ENCODE measurements around the gene PEX11A. TPM values are rescaled to one million over a fixed set of nuclear protein-coding genes. Genes with fewer than 3 reads are reported as not detected.

Gene PEX11A
- total RNA-seq (2021) (2.9 to 3.5 TPM (median 3.0 TPM) in 3 replicates), Bru-seq, nascent RNA (percentile 60 among the genes with signal in this experiment)
- long read RNA-seq, experiment 1, transcript PEX11A-201 (3 exons, 2,740 nt) = major isoform, 5 of 5 reads
- long read RNA-seq, experiment 1, partial matches to known transcripts = 0 of 5 reads
- long read RNA-seq, experiment 1, other reads (novel, unspliced or antisense) = 0 of 5 reads
- long read RNA-seq, experiment 2, partial matches to known transcripts = 1 of 5 reads
- long read RNA-seq, experiment 2, other reads (novel, unspliced or antisense) = 2 of 5 reads
- long read RNA-seq, experiment 3, transcript PEX11A-201 (3 exons, 2,740 nt) = major isoform, 6 of 10 reads
- long read RNA-seq, experiment 3, partial matches to known transcripts = 0 of 10 reads
- long read RNA-seq, experiment 3, other reads (novel, unspliced or antisense) = 0 of 10 reads

- peak; percentile 91 for DNase-seq (ENCODE audit: low spot score)
- no peak for TF ChIP-seq ZNF416 (CRISPR knock-in tag; IDR thresholded peaks at IDR 0.05)
- no peak for TF ChIP-seq NFATC4 (CRISPR knock-in tag; IDR thresholded peaks at IDR 0.05)
- peak; percentile 31; the same call in 1 of the 2 replicates for TF ChIP-seq USF2 (CRISPR knock-in tag; IDR thresholded peaks at IDR 0.05)
- no peak for TF ChIP-seq NR3C1 (CRISPR knock-in tag; conservative IDR thresholded peaks at IDR 0.05; ENCODE audit: low read depth)
- no peak for TF ChIP-seq ZBTB43 (CRISPR knock-in tag; IDR thresholded peaks at IDR 0.05)
- TF ChIP-seq TEAD4 (CRISPR knock-in tag; IDR thresholded peaks at IDR 0.05) = no peak
- TF ChIP-seq, protein P1, sequence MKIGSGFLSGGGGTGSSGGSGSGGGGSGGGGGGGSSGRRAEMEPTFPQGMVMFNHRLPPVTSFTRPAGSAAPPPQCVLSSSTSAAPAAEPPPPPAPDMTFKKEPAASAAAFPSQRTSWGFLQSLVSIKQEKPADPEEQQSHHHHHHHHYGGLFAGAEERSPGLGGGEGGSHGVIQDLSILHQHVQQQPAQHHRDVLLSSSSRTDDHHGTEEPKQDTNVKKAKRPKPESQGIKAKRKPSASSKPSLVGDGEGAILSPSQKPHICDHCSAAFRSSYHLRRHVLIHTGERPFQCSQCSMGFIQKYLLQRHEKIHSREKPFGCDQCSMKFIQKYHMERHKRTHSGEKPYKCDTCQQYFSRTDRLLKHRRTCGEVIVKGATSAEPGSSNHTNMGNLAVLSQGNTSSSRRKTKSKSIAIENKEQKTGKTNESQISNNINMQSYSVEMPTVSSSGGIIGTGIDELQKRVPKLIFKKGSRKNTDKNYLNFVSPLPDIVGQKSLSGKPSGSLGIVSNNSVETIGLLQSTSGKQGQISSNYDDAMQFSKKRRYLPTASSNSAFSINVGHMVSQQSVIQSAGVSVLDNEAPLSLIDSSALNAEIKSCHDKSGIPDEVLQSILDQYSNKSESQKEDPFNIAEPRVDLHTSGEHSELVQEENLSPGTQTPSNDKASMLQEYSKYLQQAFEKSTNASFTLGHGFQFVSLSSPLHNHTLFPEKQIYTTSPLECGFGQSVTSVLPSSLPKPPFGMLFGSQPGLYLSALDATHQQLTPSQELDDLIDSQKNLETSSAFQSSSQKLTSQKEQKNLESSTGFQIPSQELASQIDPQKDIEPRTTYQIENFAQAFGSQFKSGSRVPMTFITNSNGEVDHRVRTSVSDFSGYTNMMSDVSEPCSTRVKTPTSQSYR (CRISPR knock-in tag; IDR thresholded peaks at IDR 0.05) = no peak
- no peak for TF ChIP-seq SMAD4 (CRISPR knock-in tag; IDR thresholded peaks at IDR 0.05)
- no peak for TF ChIP-seq ZNF219 (CRISPR knock-in tag; IDR thresholded peaks at IDR 0.05; ENCODE audit: borderline replicate concordance)
- TF ChIP-seq FOXJ3 (CRISPR knock-in tag; IDR thresholded peaks at IDR 0.05; ENCODE audit: borderline replicate concordance) = no peak
- TF ChIP-seq MAX (CRISPR knock-in tag; IDR thresholded peaks at IDR 0.05) = peak; percentile 22; the same call in 1 of the 2 replicates
- peak; percentile 36; the same call in 1 of the 2 replicates for TF ChIP-seq FOXP4 (CRISPR knock-in tag; IDR thresholded peaks at IDR 0.05)
- peak; percentile 36; the same call in 1 of the 2 replicates for TF ChIP-seq SP1 (CRISPR knock-in tag; conservative IDR thresholded peaks at IDR 0.05)
- TF ChIP-seq, protein P2, sequence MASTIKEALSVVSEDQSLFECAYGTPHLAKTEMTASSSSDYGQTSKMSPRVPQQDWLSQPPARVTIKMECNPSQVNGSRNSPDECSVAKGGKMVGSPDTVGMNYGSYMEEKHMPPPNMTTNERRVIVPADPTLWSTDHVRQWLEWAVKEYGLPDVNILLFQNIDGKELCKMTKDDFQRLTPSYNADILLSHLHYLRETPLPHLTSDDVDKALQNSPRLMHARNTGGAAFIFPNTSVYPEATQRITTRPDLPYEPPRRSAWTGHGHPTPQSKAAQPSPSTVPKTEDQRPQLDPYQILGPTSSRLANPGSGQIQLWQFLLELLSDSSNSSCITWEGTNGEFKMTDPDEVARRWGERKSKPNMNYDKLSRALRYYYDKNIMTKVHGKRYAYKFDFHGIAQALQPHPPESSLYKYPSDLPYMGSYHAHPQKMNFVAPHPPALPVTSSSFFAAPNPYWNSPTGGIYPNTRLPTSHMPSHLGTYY (CRISPR knock-in tag; IDR thresholded peaks at IDR 0.05) = no peak
- no peak for TF ChIP-seq ATF2 (CRISPR knock-in tag; IDR thresholded peaks at IDR 0.05; ENCODE audit: borderline replicate concordance, low read depth)
- TF ChIP-seq E2F4 (CRISPR knock-in tag; IDR thresholded peaks at IDR 0.05; ENCODE audit: borderline replicate concordance, low read depth) = no peak
- TF ChIP-seq HMGA2 (CRISPR knock-in tag; IDR thresholded peaks at IDR 0.05) = no peak
- no peak for TF ChIP-seq ZMAT4 (CRISPR knock-in tag; IDR thresholded peaks at IDR 0.05)
- H3K4me1 Mint-ChIP-seq = peaks cover 4% of the 10 kb centered on the region; the same call in 1 of the 2 replicates
- peak; percentile 98 for ATAC-seq
- CTCF ChIA-PET = interaction anchor here (1.0 to 2.1 kb wide), 4 partner anchors 17 to 70 kb away, joined by 3 to 8 read pairs (median 4); no protein-coding TSS in a partner anchor
- no peaks in the 10 kb centered on the region for H3K9me3 Mint-ChIP-seq
- POLR2A ChIA-PET = interaction anchor here (0.6 to 1.0 kb wide), 2 partner anchors 12 to 981 kb away, joined by 3 read pairs; no protein-coding TSS in a partner anchor
- H3K27me3 Mint-ChIP-seq (ENCODE audit: low read depth) = peaks cover 33% of the 10 kb centered on the region
- H3K27ac Mint-ChIP-seq = no peak within 1 kb of the TSS
- peak within 1 kb of the TSS; percentile 85 for H3K4me3 Mint-ChIP-seq
- no peaks in the 10 kb centered on the region for H3K36me3 Mint-ChIP-seq
Measured at GRCh38 chr15:89690276-89691218, at the start of gene PEX11A, which contains the start of gene WDR93. PEX11A (minus strand) TSS chr15:89690754; CDS start chr15:89690632, 122 bp downstream. WDR93 (plus strand) TSS chr15:89690811; CDS start chr15:89701747, 10,936 bp downstream.
